Fibroblast of lung (primary cell): ENCODE results near the gene PNMA5.

ENCODE experiments used
- EZH2 ChIP-seq: IDR thresholded peaks from 2 replicates; pipeline ENCODE4 v1.5.1; 2012; ENCODE audit warnings: low read length, control low read depth, mild to moderate bottlenecking; ENCODE audit errors: missing control alignments
- TF ChIP-seq, protein P1 (sequence below), 2 donors: IDR thresholded peaks in 1 of 2; conservative IDR thresholded peaks in 1 of 2; 1 replicate in 1 of 2; 2 replicates in 1 of 2; pipeline ENCODE4 v1.5.1; 2011 to 2012; ENCODE audit warnings: low read length in 2 of 2, control low read depth in 1 of 2, inconsistent platforms in 1 of 2, low read depth in 1 of 2, mild to moderate bottlenecking in 1 of 2

- TF ChIP-seq, protein P1, sequence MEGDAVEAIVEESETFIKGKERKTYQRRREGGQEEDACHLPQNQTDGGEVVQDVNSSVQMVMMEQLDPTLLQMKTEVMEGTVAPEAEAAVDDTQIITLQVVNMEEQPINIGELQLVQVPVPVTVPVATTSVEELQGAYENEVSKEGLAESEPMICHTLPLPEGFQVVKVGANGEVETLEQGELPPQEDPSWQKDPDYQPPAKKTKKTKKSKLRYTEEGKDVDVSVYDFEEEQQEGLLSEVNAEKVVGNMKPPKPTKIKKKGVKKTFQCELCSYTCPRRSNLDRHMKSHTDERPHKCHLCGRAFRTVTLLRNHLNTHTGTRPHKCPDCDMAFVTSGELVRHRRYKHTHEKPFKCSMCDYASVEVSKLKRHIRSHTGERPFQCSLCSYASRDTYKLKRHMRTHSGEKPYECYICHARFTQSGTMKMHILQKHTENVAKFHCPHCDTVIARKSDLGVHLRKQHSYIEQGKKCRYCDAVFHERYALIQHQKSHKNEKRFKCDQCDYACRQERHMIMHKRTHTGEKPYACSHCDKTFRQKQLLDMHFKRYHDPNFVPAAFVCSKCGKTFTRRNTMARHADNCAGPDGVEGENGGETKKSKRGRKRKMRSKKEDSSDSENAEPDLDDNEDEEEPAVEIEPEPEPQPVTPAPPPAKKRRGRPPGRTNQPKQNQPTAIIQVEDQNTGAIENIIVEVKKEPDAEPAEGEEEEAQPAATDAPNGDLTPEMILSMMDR (conservative IDR thresholded peaks at IDR 0.05 in 1 of 2, IDR thresholded peaks at IDR 0.05 in 1 of 2; ENCODE audit: low read depth in 1 of 2, low read length in 2 of 2): no peak
- TF ChIP-seq EZH2: no peak
Measured at GRCh38 chrX:152946681-152947080, 47.2 kb downstream of the PNMA5 start.
